ENCODE measurements around the gene RPL29.

DNA sequence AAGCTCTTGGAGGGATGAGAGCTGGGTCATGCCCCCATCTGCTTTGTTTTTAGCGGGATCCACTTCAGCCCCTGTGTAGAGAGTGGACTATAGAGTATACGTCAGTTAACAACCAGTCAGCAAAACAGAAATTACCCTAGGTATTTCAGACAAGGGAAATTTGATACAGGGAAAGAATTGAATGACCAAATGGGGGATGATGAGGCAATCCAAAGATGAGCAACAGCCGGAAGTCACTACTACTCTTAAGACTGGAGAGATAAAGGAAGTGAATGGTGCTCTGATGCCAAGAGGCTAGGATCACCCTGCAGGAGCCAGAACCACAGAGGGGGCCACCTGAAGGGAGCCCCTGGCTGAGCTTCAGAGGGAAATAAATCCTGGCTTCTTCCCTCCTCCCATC is 42.2 kb downstream of the RPL29 start:
- TF ChIP-seq POLR2AphosphoS5 (IDR thresholded peaks at IDR 0.05) (no peak), POLR2A (IDR thresholded peaks at IDR 0.05) (no peak), EP300 (IDR thresholded peaks at IDR 0.05) (no peak)
- TF ChIP-seq, protein P1, sequence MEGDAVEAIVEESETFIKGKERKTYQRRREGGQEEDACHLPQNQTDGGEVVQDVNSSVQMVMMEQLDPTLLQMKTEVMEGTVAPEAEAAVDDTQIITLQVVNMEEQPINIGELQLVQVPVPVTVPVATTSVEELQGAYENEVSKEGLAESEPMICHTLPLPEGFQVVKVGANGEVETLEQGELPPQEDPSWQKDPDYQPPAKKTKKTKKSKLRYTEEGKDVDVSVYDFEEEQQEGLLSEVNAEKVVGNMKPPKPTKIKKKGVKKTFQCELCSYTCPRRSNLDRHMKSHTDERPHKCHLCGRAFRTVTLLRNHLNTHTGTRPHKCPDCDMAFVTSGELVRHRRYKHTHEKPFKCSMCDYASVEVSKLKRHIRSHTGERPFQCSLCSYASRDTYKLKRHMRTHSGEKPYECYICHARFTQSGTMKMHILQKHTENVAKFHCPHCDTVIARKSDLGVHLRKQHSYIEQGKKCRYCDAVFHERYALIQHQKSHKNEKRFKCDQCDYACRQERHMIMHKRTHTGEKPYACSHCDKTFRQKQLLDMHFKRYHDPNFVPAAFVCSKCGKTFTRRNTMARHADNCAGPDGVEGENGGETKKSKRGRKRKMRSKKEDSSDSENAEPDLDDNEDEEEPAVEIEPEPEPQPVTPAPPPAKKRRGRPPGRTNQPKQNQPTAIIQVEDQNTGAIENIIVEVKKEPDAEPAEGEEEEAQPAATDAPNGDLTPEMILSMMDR (IDR thresholded peaks at IDR 0.05) = no peak

Measured in sigmoid colon (tissue), 4 donors.